Activated CD4-positive, alpha-beta T cell treated with anti-CD3 and anti-CD28 coated beads for 4 hours (primary cell): ENCODE results near the gene RFC4.

Source experiments
- DNase-seq, 2 donors: peaks; one replicate each; pipeline ENCODE4 v3.0.0-alpha.2; 2020

Gene RFC4

GRCh38 chr3:186785495-186786018 lies 20.7 kb downstream of the RFC4 start:
- no peak for DNase-seq

- no peak for DNase-seq
Measured at GRCh38 chr3:186784820-186785494, 21.3 kb downstream of the RFC4 start.

- peak; percentile 76 to 78 for DNase-seq
Measured at GRCh38 chr3:186783731-186784515, 22.4 kb downstream of the RFC4 start.

GRCh38 chr3:186783058-186783730 lies 23.1 kb downstream of the RFC4 start, which contains the start of gene EIF4A2:
Gene EIF4A2 (plus strand): TSS chr3:186783577. CDS start chr3:186783611, 34 bp downstream.
- peak; percentile 90 to 93 for DNase-seq

GRCh38 chr3:186782542-186783057 lies 23.7 kb downstream of the RFC4 start:
- no peak for DNase-seq

GRCh38 chr3:186779204-186779603 lies 27.1 kb downstream of the RFC4 start:
- no peak for DNase-seq

GRCh38 chr3:186775999-186776398 lies 30.3 kb downstream of the RFC4 start:
- DNase-seq = no peak

GRCh38 chr3:186772701-186773417 lies 33.4 kb downstream of the RFC4 start:
- DNase-seq = peak; percentile 53 to 57

GRCh38 chr3:186772281-186772694 lies 34.0 kb downstream of the RFC4 start:
- DNase-seq = no peak

GRCh38 chr3:186760897-186761447 lies 45.3 kb downstream of the RFC4 start:
- DNase-seq = no peak

- DNase-seq = no peak
Measured at GRCh38 chr3:186760141-186760833, 46.0 kb downstream of the RFC4 start.

GRCh38 chr3:186759231-186759930 lies 46.9 kb downstream of the RFC4 start:
- no peak for DNase-seq

- DNase-seq = no peak
Measured at GRCh38 chr3:186757686-186758220, 48.5 kb downstream of the RFC4 start.

- no peak for DNase-seq
Measured at GRCh38 chr3:186757214-186757613, 49.1 kb downstream of the RFC4 start.

GRCh38 chr3:186754871-186755270 lies 51.4 kb downstream of the RFC4 start:
- no peak for DNase-seq

- no peak for DNase-seq
Measured at GRCh38 chr3:186754006-186754405, 52.3 kb downstream of the RFC4 start.

GRCh38 chr3:186751480-186751879 lies 54.8 kb downstream of the RFC4 start:
- no peak for DNase-seq

- DNase-seq = no peak
Measured at GRCh38 chr3:186750316-186750715, 56.0 kb downstream of the RFC4 start.

- no peak for DNase-seq
Measured at GRCh38 chr3:186746008-186746407, 60.3 kb downstream of the RFC4 start.

GRCh38 chr3:186743666-186744065 lies 62.6 kb downstream of the RFC4 start:
- no peak for DNase-seq
